TTC549 (cell line): ENCODE data around the gene PPHLN1.

Experiments used
- FAIRE-seq: peaks from 2 replicates; lab custom pipeline; 2012; peaks lifted over from hg19 to GRCh38; lab: Jason Lieb, UNC

Gene PPHLN1

DNA sequence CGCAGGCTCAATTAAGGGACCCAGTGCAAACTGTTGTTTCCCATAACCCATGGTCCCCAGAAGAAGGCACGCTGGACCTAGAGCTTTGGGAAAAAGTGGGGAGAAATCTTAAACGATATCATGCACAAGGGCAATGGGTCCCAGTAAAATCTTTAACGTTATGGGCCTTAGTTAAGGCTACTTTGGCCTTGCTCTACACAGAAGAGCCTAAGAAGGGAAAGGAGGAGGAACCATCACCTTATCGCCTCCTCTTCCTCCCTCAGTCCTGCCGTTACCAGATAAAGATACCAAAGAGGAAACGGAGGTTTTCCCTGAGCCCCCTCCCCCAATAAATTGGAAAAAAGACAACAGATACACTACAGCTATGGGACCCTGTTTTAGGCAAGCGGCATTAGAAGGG, 116.9 kb downstream of the PPHLN1 start:
- no peak for FAIRE-seq

GRCh38 chr12:42444192-42444943, 118.4 kb downstream of the PPHLN1 start:
- FAIRE-seq: no peak

DNA sequence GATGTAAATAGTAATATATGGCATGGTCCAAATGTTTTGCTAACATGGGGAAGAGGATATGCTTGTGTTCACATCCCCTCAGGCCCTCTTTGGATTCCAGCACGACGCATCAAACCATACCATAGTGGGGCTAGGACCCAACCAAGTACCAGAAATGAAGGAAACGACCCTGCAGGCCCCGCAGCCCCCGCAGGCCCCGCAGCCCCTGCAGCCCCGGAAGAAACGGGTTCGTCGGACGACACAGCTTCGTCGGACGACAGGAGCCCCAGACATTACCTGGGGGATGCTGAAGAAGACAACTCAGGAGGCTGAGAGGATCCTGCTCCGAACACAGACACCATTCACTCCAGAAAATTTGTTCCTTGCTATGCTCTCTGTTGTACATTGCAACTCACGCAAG, 119.9 kb downstream of the PPHLN1 start:
- FAIRE-seq: no peak

- no peak for FAIRE-seq
Observed at GRCh38 chr12:42446761-42447160, 120.8 kb downstream of the PPHLN1 start.

GRCh38 chr12:42447371-42447786, 121.4 kb downstream of the PPHLN1 start:
- no peak for FAIRE-seq

GRCh38 chr12:42448841-42449240, 122.9 kb downstream of the PPHLN1 start:
- no peak for FAIRE-seq

DNA sequence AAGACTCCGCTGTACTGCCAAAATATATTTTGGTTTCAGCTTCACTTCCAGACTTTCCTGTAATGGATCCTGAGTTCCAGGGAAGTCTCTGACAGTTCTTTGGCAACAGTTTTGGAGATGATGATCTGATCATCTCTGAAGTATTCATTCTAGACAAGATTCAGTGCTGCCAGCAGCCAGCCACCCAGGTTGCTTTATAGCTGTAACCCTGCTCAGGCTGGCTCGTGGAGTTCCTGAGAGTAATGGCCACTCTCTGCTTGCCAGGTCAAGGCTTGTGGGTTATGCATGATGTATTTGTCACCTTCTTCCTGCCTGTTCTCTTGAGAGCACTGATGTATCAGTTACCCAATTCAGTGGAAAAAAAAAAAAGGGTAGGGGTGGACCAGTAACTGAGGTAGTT, 124.3 kb downstream of the PPHLN1 start:
- no peak for FAIRE-seq

- FAIRE-seq: no peak
Observed at GRCh38 chr12:42458575-42458974, 132.6 kb downstream of the PPHLN1 start.

GRCh38 chr12:42459336-42459847, 133.4 kb downstream of the PPHLN1 start:
- FAIRE-seq: no peak

DNA sequence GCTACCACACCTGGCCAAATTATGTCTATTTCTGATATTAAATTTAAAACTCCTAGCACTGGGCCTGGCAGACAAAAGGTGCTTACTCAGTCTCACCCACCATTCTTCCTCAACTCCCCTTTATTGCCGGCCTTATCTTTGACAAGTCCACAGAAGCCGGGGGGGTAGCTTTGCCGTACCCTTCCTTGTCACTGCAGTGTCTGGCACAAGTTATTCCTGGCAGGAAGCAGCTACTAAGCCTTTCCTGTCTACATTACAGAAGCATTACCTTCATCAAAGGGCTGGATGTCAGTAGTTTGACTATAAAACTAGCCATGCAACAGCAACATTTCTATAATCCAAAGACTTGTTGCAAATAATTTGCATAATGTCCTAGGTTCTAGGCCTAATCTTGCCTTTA, 136.5 kb downstream of the PPHLN1 start:
- FAIRE-seq: no peak

GRCh38 chr12:42463671-42464070, 137.7 kb downstream of the PPHLN1 start:
- no peak for FAIRE-seq

DNA sequence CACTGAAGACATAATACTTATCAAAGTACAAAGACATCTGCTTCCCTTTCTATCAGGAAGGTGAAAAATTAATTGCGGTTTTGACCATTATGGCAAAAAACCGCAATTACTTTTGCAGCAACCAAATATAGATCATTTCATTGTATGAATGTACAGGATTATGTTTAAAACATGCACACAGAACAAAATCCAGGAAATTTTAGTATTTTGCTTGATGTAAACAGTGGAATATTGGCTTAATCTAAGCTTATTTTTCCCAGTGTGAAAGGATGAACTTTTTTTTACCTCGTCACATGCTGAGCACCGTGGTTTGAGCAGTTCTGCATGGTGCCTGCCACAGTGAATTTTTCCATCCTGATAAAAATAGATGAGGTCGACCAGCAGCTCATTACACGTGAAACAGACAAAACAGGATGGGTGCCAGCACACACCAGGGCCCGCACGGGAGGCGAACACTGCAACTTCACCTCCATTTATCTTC, 142.4 kb downstream of the PPHLN1 start:
- no peak for FAIRE-seq

- FAIRE-seq: no peak
Observed at GRCh38 chr12:42468921-42469320, 143.0 kb downstream of the PPHLN1 start.

GRCh38 chr12:42469355-42470175, 143.6 kb downstream of the PPHLN1 start:
- FAIRE-seq: no peak

DNA sequence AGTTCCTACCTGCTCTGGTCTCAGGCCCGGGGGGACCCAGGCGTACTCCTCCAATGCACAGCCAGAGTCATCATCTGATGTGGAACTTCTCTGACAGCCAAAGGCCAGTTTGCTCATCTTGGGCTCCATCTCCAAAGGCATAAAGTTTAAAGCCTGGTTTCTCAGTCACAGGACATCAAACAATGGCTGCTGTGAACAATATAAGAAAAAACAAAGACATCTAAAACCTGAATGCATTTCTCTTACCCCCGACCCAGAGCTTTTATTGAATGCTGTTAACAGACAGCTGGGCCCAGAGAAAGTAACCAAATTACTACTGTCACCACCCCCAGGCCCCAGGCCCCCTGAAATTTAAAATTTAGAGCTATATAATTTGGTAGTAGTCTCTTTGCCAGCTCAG, 146.4 kb downstream of the PPHLN1 start:
- no peak for FAIRE-seq

- no peak for FAIRE-seq
Observed at GRCh38 chr12:42473130-42473529, 147.2 kb downstream of the PPHLN1 start.

DNA sequence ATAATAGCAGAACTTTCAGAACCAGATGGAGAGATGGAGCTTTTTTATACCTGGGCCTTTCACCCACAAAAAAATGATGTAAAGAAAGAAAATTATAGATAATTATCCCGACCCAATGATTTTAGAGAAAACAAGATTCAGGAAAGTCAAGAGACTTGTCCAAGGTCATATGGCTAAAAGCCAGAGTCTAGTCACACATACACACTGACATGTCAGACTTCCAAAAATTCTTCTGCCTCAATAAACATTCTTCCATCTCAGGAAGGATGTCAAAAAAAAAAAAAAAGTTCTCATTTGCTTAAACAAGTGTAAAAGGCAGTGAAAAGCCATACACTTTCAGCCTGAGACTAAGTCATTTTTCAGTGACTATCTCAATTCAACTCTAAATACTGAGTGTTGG, 147.6 kb downstream of the PPHLN1 start:
- FAIRE-seq: no peak

GRCh38 chr12:42474391-42474790, 148.4 kb downstream of the PPHLN1 start:
- no peak for FAIRE-seq

DNA sequence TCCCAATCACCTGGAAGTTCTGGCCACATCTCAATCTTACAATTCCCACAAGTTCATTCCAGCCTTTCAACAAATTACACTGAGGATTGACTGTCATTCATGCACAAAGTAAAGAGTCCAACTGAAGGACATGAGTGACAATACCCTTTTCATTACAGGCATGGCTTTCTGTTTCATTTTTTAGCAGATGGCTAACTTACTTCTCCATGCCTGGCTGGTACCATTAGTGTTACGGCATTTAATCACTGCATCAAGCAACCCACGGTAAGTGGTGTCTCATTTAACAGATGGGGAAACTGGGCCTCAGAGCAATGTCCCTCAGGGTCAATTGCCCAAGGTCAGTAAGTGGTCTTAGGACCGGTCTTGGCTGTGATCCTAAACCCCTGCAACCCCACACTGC, 149.1 kb downstream of the PPHLN1 start:
- FAIRE-seq: no peak

GRCh38 chr12:42477941-42478340, 152.0 kb downstream of the PPHLN1 start:
- FAIRE-seq: no peak

DNA sequence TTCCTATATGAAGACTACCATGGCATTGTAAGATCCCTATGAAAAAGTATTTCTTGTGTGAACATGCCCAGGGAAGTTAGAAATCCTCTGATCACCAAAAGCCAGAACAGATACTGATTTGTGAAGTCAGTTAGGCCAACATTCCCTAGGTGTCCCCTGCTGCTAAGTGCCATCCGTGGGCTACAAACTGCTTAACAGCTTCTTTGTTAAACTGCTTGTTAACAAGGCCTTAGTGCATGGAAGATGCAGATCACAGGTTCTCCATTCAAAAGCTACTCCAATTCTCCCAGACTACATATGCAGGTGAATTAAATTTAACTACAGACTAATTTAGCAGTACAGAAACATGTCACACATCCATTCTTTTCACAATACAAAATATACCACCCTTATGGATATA, 155.4 kb downstream of the PPHLN1 start:
- FAIRE-seq: no peak

GRCh38 chr12:42482041-42482747, 156.2 kb downstream of the PPHLN1 start:
- no peak for FAIRE-seq
